ENCODE measurements around the gene LEMD2.

The LEMD2 gene

GRCh38 chr6:33818293-33818692, 29.4 kb upstream of the LEMD2 start:
- no peak for DNase-seq

GRCh38 chr6:33817489-33817888, 28.6 kb upstream of the LEMD2 start:
- DNase-seq, result no peak

- no peak for DNase-seq
These were observed 28.0 kb upstream of the LEMD2 start for GRCh38 chr6:33816911-33817310.

GRCh38 chr6:33815854-33816253, 26.9 kb upstream of the LEMD2 start:
- DNase-seq, result no peak

- no peak for DNase-seq
These were observed 25.4 kb upstream of the LEMD2 start for GRCh38 chr6:33813990-33814985.

- DNase-seq, result no peak
These were observed 24.4 kb upstream of the LEMD2 start for GRCh38 chr6:33813246-33813904.

GRCh38 chr6:33812669-33813068, 23.7 kb upstream of the LEMD2 start:
- no peak for DNase-seq

GRCh38 chr6:33809594-33809993, 20.7 kb upstream of the LEMD2 start:
- no peak for DNase-seq

GRCh38 chr6:33808641-33809180, 19.8 kb upstream of the LEMD2 start:
- DNase-seq, result no peak

GRCh38 chr6:33807606-33808005, 18.7 kb upstream of the LEMD2 start:
- no peak for DNase-seq

- DNase-seq, result no peak
These were observed 17.9 kb upstream of the LEMD2 start for GRCh38 chr6:33806841-33807240.

- DNase-seq, result no peak
These were observed 14.7 kb upstream of the LEMD2 start, which contains the start of gene MLN for GRCh38 chr6:33803571-33804053. Gene MLN (minus strand): TSS chr6:33804003. CDS start chr6:33801163, 2,840 bp downstream.

GRCh38 chr6:33802186-33802958, 13.4 kb upstream of the LEMD2 start:
- no peak for DNase-seq

- DNase-seq, result no peak
These were observed 12.7 kb upstream of the LEMD2 start for GRCh38 chr6:33801611-33802010.

GRCh38 chr6:33800248-33800969, 11.5 kb upstream of the LEMD2 start:
- DNase-seq, result no peak

- no peak for DNase-seq
These were observed 10.7 kb upstream of the LEMD2 start for GRCh38 chr6:33799454-33800113.

- DNase-seq, result no peak
These were observed 9.5 kb upstream of the LEMD2 start for GRCh38 chr6:33798343-33798848.

GRCh38 chr6:33797626-33798342, 8.9 kb upstream of the LEMD2 start:
- DNase-seq, result no peak

- DNase-seq, result no peak
These were observed 6.1 kb upstream of the LEMD2 start for GRCh38 chr6:33794910-33795623.

GRCh38 chr6:33792981-33793380, 4.1 kb upstream of the LEMD2 start:
- no peak for DNase-seq

All from NCI-H2107 (cell line).